GM23338 (cell line): ENCODE results near the gene ADAMTS4.

Experiments
- EZH2 ChIP-seq: fragments of 200-600 bp; sonication (generic); IDR thresholded peaks from one replicate; pipeline ENCODE4 v1.8.0; 2017; ENCODE audit warnings: antibody characterized with exemption, mild to moderate bottlenecking, low read depth; ENCODE audit not compliant: unreplicated experiment
- EZH2phosphoT487 ChIP-seq: fragments of 200-600 bp; sonication (generic); IDR thresholded peaks from one replicate; pipeline ENCODE4 v1.8.1; 2018; ENCODE audit warnings: antibody characterized with exemption; ENCODE audit not compliant: unreplicated experiment
- TF ChIP-seq, protein P1 (sequence below), 2 experiments: fragments of 200-600 bp in 1 of 2; sonication (generic) in 1 of 2; conservative IDR thresholded peaks; 2 replicates each; pipeline versions ENCODE4 v1.5.1 to v1.6.1; 2016 to 2017; ENCODE audit warnings: antibody characterized with exemption in 2 of 2, low read depth in 2 of 2, mild to moderate bottlenecking in 2 of 2, moderate library complexity in 1 of 2
- TF ChIP-seq, protein P2 (sequence below): IDR thresholded peaks from 2 replicates; pipeline ENCODE4 v1.6.1; 2016; ENCODE audit warnings: antibody characterized with exemption

DNA sequence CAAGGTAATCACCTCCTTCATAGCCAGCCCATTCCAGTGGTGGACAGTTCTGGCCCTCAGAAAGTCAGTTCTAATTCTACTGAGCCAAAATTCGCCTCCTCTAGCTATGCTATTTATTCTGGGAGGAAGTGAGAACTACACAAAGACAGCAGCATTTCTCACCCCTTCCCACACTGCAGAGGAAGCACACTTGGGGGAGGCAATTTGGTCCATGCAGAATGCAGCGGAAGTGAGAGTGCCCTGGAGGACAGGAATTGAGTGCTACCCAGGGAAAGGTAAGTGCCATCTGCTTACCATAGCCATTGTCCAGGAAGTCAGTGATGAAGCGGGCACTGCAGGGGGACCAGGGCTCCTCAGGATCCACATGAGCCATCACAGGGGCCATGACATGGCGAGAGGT lies 3.7 kb downstream of the ADAMTS4 start:
- TF ChIP-seq, protein P1, sequence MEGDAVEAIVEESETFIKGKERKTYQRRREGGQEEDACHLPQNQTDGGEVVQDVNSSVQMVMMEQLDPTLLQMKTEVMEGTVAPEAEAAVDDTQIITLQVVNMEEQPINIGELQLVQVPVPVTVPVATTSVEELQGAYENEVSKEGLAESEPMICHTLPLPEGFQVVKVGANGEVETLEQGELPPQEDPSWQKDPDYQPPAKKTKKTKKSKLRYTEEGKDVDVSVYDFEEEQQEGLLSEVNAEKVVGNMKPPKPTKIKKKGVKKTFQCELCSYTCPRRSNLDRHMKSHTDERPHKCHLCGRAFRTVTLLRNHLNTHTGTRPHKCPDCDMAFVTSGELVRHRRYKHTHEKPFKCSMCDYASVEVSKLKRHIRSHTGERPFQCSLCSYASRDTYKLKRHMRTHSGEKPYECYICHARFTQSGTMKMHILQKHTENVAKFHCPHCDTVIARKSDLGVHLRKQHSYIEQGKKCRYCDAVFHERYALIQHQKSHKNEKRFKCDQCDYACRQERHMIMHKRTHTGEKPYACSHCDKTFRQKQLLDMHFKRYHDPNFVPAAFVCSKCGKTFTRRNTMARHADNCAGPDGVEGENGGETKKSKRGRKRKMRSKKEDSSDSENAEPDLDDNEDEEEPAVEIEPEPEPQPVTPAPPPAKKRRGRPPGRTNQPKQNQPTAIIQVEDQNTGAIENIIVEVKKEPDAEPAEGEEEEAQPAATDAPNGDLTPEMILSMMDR (conservative IDR thresholded peaks at IDR 0.05; ENCODE audit: low read depth in 2 of 2) = no peak
- TF ChIP-seq, protein P2, sequence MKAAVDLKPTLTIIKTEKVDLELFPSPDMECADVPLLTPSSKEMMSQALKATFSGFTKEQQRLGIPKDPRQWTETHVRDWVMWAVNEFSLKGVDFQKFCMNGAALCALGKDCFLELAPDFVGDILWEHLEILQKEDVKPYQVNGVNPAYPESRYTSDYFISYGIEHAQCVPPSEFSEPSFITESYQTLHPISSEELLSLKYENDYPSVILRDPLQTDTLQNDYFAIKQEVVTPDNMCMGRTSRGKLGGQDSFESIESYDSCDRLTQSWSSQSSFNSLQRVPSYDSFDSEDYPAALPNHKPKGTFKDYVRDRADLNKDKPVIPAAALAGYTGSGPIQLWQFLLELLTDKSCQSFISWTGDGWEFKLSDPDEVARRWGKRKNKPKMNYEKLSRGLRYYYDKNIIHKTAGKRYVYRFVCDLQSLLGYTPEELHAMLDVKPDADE = no peak
- no peak for TF ChIP-seq EZH2phosphoT487
- no peak for TF ChIP-seq EZH2
